ENCODE measurements around the gene NRG2.

Gene NRG2

DNA sequence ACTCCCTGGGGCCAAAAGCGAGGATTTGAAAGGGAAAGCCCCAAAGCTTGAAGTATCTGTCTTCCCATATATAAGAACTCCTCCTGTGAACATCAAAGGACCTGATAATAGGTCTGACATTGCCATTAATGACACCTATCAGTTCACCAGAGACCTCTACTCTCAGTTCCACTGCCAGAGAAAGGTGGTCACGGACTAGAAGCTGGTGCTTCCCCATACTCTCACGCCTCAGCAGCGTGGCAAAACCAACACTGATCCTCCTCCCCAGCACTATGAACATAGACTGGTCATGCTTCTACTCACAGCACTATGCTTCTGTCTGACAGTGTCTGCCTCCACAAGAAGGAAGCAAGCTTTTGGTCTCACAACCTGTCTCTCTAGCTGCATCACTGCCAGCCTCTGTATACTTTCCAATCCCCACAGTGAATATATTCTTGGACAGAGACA is 37.9 kb downstream of the NRG2 start:
- DNase-seq: no peak

DNA sequence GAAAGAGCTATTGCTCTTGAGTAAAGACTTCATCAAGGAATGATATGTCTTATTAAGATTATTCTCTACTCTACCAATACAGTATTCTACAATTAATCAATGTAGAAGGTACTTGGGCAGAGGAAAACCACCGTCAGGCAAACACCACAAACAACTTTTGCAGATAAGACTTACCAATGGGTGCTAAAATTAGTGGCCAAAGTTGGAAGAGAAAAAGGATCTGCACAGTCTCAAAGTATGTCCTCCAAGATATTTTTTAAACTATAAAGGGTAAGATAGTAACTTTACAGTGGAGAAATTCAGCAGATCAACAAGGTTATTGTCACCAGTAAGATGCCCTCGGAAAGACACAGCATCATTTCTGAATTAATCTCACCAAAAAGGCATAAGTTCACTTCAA is 38.9 kb downstream of the NRG2 start:
- DNase-seq: no peak

DNA sequence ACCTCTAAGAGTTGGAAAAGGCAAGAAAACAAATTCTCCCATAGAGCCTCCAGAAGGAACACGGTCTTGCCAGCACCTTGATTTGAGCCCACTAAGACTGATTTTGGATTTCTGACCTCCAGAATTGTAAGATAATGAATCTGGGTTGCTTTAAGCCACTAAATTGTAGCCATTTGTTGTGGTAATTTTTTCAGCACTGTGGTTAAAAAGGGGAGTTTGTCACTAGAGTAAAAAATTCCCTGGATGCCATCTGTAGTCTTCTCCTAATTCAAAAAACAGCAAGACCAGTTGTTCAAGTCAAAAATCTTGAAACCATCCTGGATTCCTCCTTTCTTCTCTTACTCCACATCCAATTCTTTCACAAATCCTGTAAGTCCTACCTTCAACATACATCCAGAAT is 39.6 kb downstream of the NRG2 start:
- DNase-seq: no peak

DNA sequence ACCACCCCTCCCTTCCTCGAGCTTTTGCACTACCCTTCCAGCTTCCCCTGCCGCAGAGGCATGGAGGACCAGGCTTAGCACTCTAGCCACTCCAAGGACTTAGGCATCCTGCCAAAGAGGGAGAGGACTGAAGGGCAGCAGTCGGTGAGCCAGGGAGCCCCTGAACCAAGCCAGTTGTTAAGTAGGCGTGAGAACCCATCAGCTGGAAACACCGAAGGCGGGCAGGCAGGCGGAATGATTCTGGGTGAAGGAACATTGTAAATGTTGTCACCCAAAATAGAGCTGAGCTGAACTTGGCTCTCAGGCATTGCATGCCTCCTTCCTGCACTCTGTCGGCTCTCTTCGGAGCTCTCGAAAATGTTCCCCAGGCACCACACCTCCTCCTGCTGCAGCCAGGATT is 42.8 kb downstream of the NRG2 start:
- DNase-seq: no peak

DNA sequence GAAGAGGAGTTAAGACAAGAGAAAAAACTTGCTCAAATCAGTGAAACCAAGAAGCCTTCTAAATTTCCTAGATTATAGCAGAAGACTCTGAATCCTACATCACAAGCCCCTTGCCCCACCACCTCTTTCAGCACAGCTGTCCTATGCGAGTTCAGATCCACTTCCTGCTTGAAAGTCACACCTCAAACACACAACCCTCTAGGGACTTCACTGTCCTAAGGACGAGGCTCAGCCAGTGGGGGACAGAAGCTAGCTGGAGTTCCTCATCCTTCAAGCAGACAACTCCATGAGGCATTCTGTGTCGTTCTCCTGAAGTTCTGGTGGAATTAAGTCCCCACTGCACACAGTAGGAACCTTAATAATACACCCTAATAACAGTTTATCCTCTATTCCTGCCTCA is 44.3 kb downstream of the NRG2 start:
- DNase-seq: no peak

DNA sequence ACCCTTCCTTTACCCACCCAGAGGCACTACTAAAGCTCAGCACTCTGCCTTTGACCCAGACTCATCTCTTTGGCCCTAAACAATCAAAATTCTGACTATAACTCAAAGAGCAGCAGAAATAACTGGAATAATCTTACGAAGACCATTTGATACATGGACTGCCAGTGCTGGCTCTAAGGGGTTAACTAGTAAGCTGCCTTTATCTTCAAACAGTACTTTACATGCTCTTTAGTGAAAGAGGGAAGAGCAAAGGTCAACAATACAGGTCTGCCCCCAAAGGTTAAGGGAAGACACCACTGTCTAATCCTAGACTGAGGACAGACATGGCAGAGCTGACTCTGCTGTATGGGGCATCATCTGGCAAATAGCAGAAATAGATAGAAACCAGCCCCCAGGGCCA is 45.8 kb downstream of the NRG2 start:
- no peak for DNase-seq

DNA sequence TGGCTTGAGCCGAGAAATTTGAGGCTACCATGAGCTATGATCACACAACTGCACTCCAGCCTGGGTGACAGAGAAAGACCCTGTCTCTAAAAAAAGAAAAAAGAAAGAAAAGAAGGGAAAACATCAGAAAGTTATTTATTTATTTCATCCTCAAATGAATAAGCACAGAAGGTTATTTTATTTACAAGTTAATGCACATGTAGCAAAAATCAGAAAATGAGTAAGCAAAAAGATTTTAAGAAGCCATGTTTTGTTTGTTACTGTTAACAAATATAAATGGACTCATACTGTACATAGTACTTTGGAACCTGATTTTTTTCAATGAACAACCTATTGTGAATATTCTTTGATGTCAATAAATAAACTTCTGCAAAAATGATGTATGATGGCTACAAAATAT is 47.2 kb downstream of the NRG2 start:
- DNase-seq: no peak

DNA sequence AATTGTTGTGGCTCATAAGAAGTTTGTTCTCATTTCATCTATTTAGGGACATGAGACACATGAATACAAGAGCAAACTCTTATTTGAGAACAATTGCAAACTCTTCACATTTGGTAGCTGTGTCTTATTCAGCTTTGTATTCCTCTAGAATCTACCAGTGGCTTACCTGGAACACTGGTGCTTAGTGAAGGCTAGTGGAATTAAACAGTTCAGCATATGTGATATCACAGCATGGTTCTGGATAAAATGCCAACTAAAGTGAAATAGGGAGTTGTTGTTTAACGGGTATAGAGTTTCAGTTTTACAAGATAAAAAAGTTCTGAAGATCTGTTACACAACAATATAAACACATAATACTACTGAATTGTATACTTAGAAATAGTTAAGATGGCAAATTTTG is 48.9 kb downstream of the NRG2 start:
- no peak for DNase-seq

DNA sequence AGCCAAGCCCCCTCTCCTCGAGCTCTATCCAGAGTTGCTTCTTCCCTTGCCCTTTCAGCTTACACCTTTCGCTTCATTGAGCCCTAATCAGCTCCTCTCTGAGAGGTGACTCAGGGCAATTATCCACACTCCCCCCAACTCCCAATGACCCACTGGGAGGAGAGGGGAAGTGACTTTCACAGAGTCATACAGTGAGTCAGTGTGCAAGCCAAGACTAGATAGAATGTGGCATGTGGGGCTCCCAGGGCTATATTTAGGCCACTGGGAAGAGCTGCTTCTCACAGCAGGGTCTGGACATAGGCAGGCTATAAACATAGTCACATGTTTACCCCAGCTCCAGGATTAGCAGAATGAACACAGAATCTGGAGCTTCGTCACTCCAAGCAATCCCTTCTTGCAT is 57.4 kb downstream of the NRG2 start:
- peak; percentile 43 for DNase-seq

DNA sequence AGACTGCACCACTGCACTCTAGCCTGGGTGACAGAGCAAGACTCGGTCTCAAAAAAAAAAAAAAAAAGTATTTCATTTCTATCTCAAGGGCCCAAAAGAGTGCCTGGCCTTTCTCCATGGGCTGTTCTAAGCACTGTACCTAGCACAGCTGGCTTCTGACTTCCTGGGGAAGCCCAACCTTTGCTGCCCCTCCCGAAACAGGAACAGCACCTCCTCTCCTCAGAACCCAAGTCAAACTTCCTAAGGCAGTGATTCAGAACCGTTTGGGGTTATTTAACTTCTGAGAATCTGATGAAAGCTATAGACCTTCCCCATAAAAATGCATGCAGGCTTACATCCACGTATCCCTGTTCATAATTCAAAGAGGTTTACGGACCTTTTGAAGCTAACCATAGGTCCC is 57.8 kb downstream of the NRG2 start:
- no peak for DNase-seq

DNA sequence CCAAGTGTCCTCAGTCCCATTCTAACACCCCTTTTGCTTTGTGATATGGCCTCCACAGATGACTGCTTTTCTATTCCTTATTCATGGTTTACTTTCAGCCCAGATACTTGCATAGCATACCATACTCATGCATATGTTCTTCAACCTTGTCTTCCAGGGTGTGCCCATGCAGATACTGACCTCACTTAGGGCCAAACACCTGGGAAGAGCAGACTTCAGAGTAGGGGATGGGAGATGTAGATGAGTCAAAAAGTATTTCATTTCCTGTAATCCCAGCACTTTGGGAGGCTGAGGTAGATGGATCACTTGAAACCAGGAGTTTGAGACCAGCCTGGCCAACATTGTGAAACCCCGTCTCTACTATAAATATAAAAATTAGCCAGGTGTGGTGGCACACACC is 58.3 kb downstream of the NRG2 start:
- DNase-seq: no peak

DNA sequence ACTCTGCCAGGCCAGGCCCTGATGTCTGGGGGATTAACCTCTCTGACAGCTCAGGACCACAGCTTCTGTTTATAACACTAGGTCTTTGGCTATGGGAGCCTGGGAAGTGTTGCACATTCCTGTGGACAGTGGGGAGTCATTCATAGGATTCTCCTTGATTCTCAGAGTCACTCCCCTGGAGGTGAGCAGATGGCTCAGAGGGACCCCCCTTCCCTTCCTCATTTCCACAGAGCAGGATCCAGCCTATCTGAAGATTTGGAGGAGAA is 60.2 kb downstream of the NRG2 start:
- DNase-seq: no peak

DNA sequence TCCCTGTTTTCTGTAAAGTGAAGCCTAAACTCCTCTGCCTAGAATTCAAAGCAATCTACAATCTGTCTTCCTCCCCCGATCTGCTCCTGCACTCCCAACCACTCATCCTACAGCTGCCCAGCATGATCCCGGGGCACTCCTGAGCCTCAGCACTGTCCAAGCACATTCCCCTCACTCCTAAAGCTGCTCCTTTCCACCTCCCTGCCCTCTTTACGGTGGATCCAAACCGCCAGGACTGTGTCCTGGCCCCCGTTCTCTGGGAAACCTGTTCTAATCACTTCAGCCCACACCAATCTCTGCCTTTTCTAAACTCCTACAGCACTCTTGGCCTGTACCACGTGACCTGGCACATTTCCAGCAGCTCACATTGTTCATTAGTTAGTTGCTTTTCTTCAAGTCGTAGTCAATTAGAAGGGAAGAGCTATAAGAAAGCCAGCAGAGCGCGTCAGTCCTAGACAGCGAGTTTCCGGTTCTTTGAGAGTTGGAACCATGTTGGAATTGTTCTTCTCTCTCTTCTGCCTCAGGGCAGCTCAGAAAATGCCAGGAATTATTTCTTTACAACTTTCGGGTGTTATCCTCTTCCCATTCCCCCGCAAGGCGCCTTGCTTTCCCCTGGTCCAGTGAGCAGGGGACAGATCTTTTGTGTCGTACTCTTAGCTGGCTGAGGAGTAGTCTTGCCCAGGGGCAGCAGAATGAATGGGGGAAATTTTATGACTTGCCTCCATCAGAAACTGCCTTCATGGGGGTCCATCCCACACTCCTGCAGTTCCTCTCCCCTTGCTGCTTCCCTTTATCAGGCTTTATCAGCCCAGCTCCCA is 60.7 kb downstream of the NRG2 start:
- DNase-seq: no peak

DNA sequence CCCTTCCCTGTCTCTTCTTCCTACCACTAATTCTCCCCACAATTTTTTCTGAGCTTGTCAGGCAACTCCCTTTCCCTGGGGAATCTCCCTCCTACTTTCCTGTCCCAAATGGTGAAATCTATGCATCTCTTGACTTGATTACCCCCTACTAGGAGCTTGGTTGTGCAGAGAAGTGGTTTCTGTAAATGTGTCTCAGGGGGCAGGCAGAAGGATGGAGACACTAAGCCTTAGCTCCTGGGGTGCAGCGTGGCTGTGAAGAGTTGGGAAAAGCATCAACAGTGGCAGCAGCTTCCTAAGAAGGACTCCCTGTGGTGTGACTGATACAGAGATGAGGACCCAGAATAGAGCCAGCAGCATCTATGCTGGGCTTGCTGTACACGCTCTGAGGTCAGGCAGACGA is 62.3 kb downstream of the NRG2 start:
- DNase-seq: no peak

DNA sequence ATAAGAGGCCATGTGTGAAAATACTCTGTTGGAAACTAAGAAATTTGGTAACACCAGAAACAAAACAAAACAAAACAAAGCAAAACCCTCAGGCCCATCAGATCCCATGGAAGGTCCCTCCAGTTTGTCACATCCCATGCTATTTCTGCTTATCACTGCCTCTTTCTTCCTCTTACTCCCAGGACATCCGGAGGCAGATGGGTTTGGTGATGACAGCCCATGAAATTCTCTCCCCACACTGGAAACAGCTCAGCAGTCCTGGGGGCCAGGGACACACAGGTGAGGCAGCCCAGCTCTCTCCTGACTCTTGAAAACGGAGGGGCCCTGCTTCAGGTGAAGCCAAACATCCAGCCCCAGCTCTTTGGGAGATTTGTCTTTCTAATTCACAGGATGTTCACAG is 63.2 kb downstream of the NRG2 start:
- no peak for DNase-seq

DNA sequence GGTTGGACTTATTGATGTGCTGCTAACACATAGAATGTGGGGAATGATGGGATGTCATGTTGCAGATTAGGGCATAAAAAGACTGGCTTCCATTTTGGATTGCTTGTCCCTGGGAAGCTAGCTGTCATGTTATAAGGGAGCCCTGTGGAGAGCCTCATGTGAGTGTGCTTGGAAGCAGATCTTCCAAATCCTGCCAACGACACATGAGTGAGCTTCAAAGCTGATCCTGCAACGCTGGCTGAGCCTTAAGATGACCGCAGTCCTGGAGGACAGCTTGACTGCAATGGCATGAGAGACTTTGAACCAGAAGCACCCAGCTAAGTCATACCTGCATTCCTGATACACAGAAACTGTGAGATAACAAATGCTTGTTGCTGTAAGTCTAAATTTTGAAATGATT is 63.6 kb downstream of the NRG2 start:
- DNase-seq: no peak

DNA sequence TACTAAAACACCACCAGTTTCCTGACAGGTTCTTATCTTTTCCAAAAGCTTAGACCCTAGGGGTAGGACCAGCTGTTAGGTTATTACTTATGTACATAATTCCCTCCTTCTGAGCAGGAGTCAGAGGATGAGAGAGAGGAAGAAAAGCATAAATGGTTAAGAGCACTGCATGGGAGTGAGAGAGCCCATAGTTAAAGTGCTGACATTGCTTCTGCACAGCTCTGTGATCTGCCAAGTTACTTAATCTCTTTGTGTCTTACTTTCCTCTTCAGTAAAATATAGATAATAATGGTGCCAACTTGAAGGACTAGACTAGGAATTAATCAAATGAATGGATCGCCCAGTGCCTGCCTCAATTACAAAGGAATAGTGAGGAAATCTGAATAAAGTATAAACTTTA is 66.4 kb downstream of the NRG2 start:
- no peak for DNase-seq

DNA sequence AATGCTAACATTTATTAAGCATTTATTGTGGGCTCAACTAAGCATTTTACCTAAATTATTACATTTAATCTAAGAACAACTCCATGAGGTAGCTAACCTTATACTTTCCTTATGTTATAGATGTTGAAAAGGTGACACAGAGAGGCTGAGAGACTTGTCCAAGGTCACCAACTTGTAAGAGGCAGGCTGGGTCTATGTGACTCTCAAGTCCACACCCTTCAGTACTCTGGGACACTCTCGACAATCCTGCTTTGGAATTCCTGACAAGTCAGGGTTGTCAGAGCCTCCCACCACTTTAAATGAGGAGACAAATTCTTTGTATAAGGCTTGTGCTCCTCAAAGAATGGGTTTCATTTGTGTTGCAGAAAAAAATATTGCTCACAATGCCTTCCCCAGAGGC is 67.2 kb downstream of the NRG2 start:
- no peak for DNase-seq

DNA sequence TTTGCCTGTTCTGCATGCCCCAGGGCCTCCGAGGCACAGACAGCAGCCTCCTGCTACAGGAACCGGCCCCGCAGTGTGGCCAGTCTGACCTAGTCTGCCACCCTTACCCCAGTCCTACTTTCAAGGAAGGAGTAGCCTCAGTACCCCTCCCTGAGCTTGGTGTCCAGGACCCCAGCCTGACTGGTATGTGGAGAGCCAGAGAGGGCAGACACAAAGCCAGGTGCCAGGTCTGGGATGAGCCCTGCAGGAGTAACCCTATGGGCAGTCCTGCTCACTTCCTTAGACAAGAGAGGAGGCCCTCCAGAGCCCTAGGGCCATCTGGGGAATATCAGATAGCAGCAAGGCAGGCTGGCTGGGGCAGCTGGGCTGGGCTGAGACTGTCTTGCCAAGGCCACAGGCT is 67.8 kb downstream of the NRG2 start:
- DNase-seq: no peak

DNA sequence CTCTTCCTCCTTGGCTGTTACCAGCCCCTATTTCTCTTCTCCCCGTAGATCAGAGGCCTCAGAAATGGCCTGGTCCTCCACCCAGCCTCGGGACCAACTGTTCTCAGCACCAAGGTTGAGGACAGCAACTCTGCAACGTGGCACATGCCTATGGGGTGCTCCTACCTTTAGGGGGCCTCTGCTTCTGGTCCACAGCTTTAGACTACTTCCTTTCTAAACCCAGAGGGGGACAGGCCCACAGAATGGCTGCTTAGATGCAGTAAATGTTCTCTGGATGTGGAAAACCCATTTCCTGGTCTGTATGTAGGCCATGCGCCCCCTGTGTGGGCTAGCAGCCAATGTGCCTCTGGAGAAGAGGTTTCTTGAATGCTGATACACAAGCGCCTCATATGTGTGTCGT is 68.4 kb downstream of the NRG2 start:
- no peak for DNase-seq

DNA sequence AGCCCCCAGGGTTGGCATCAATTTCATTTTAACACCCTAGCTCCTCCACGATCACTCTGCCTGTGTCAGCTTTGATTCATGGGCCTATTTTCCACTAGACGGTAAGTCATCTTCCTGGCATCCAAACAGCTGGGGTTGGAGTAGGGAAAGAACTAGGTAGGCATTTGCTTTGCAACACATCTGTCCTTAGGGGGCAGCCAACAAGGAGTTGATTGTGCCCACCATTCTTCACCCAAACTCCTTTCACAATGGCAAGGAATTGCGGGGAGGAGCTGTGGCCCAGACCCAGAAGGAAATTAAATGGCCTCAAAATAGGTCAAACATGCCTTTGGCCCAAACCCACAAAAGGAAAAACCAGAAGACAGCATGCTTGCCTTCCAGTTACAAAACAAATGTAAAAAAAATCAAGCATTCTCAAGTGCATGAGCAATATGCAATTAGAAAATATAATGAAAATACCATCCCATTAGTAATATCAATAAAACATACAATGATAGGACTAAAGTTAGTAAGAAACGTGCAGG is 71.8 kb downstream of the NRG2 start:
- no peak for DNase-seq

DNA sequence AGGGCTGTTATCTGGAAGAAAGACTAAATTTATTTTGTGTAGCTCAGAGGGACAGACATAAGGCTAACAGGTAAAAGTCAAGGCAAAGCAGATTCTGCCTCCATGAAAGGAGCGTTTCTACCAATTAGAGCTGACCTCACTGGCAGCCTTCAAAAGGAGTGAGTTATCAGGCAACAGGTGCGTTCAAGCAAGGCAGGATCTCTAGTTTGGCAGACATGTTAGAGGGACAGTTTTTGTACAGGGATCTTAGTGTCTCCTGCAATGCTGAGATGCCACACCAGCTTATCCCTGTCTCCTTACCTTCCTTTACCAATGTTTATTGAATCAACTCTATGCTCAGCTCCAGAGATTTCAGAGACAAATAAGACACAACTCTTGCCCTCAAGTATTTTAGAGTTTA is 73.8 kb downstream of the NRG2 start:
- DNase-seq: no peak

DNA sequence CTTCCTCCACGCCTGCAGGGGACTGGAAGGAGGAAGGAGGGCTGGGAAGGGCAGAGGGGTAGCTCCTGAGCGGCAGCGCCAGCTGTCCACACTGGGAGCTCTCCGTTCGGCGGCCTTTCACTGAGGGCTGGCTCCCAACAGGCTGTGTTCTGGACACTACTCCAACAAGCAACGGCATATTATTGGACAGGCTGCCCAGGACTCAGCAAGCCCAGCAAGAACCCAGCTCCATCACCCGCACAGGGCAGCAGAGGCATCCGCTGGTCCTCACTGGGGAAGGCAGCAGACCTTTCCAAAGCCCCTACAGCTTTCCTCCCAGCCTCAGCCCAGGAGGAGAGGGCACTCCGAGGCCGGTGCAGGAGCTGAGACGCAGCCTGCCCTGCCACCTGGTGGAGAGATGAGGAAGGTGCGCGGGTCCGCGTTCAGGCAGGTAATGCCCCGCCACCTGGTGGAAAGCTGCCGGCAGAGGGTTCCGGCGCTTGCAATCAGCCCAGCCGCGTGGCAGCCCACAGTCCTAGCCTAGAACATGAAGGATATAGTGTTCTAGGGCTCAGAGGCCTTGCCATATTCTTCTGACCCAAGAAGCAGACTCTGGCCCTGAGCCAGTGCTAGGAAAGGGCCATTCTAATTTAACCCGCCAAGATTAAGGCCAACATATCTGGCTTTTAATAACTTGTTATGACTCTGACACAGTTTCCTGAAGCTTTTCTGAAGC is 74.4 kb downstream of the NRG2 start:
- peak; percentile 90 for DNase-seq

DNA sequence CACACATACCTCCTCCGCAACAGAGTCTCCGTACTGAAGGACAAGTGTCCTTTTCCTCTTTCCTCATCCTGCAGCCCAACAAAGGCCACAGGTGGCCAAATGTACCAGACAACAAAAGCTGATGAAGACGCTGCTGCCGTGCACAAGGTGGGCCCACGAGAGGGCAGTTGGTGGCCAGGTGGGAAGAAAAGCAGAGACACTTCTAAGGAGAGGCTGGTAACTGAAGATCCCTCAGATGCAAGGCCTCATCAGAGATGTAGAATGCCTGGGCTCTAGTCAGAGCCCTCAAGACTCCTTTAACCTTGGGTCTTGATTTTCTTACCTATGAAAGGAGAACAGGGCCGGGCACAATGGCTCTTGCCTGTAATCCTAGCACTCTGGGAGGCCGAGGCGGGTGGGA is 75.7 kb downstream of the NRG2 start:
- DNase-seq: no peak

DNA sequence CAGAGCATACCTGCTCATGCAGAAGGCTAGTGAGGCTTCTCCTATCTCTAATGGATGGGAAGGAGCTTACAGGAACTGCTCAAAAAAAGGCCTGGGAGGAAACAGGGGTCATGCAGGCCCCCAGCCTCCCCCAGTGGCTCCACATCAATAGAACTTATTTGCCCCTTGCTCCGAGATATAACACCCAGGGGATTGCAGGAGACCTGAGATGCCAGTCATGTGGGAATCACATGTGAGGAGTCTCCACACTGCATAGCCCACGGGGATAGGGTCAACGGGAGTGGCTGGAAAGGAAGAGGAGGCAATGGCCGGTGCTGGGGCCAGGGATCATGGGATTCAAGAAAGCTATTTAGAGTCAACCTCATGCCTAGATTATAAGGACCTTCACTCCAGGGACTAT is 76.2 kb downstream of the NRG2 start:
- no peak for DNase-seq
